EH (cell line): Measurements from ENCODE around the gene SV2B.

ENCODE experiments used
- DNase-seq: peaks from one replicate; pipeline ENCODE4 v3.0.0-alpha.2; 2015; ENCODE audit warnings: low read depth

Gene SV2B

GRCh38 chr15:91192285-91192684 lies 92.2 kb downstream of the SV2B start:
- no peak for DNase-seq

GRCh38 chr15:91192690-91193377 lies 92.8 kb downstream of the SV2B start:
- no peak for DNase-seq

- no peak for DNase-seq
Measured at GRCh38 chr15:91193378-91193720, 93.3 kb downstream of the SV2B start.

GRCh38 chr15:91196127-91196526 lies 96.1 kb downstream of the SV2B start:
- DNase-seq: no peak

GRCh38 chr15:91196768-91197167 lies 96.7 kb downstream of the SV2B start:
- DNase-seq: no peak

GRCh38 chr15:91199511-91199910 lies 99.5 kb downstream of the SV2B start:
- no peak for DNase-seq

GRCh38 chr15:91200101-91200754 lies 100.2 kb downstream of the SV2B start:
- no peak for DNase-seq

GRCh38 chr15:91202510-91203102 lies 102.5 kb downstream of the SV2B start:
- DNase-seq: no peak

GRCh38 chr15:91203619-91204203 lies 103.7 kb downstream of the SV2B start:
- no peak for DNase-seq

GRCh38 chr15:91208371-91208770 lies 108.3 kb downstream of the SV2B start:
- no peak for DNase-seq

GRCh38 chr15:91209318-91209717 lies 109.3 kb downstream of the SV2B start:
- no peak for DNase-seq

GRCh38 chr15:91209726-91210125 lies 109.7 kb downstream of the SV2B start:
- DNase-seq: no peak

- DNase-seq: no peak
Measured at GRCh38 chr15:91214675-91215590, 114.9 kb downstream of the SV2B start.

GRCh38 chr15:91216000-91216399 lies 115.9 kb downstream of the SV2B start:
- no peak for DNase-seq

GRCh38 chr15:91219206-91219605 lies 119.1 kb downstream of the SV2B start:
- no peak for DNase-seq

- DNase-seq: no peak
Measured at GRCh38 chr15:91222052-91222451, 122.0 kb downstream of the SV2B start.

- no peak for DNase-seq
Measured at GRCh38 chr15:91223863-91224262, 123.8 kb downstream of the SV2B start.

GRCh38 chr15:91224755-91225380 lies 124.8 kb downstream of the SV2B start:
- peak; percentile 27 for DNase-seq

GRCh38 chr15:91225741-91226140 lies 125.7 kb downstream of the SV2B start:
- DNase-seq: no peak

GRCh38 chr15:91227117-91227516 lies 127.1 kb downstream of the SV2B start:
- no peak for DNase-seq

- DNase-seq: no peak
Measured at GRCh38 chr15:91227766-91228165, 127.7 kb downstream of the SV2B start.

- DNase-seq: no peak
Measured at GRCh38 chr15:91228383-91228782, 128.3 kb downstream of the SV2B start.
